ENCODE measurements around the gene FOXO6.

DNA sequence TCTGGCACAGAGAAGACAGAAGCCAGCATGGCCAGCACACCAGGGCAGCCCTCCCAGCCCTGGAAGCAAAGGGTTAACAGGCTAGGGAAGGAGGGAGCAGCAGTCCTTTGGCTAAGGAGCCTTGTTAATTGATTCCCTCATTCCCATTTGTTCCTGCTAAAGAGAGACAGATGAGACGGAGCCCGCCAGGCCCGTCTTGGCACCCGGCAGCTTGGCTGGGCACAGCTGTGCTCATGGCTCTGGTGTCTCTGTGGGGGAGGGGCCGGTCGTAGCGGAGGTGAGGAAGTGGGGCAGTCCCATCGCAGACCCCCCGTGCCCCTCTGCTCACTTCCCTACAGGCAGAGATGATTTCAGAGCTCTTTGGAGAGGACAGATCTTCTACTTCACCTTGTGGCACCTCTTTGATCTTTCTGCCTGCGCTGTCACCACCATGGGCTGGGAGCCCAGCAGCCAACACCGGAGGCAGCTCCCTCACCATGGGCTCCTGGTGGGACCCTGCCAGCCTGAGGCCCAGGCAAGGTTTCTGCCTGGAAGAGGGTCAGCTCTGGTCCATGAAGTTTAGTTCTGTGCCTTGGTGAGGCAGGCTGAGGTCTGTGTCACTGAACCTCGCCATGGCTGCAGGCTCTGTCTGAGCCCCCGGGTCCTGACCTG, 38.0 kb downstream of the FOXO6 start:
- TF ChIP-seq, protein P1, sequence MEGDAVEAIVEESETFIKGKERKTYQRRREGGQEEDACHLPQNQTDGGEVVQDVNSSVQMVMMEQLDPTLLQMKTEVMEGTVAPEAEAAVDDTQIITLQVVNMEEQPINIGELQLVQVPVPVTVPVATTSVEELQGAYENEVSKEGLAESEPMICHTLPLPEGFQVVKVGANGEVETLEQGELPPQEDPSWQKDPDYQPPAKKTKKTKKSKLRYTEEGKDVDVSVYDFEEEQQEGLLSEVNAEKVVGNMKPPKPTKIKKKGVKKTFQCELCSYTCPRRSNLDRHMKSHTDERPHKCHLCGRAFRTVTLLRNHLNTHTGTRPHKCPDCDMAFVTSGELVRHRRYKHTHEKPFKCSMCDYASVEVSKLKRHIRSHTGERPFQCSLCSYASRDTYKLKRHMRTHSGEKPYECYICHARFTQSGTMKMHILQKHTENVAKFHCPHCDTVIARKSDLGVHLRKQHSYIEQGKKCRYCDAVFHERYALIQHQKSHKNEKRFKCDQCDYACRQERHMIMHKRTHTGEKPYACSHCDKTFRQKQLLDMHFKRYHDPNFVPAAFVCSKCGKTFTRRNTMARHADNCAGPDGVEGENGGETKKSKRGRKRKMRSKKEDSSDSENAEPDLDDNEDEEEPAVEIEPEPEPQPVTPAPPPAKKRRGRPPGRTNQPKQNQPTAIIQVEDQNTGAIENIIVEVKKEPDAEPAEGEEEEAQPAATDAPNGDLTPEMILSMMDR (IDR thresholded peaks at IDR 0.05) = no peak
- TF ChIP-seq POLR2A (IDR thresholded peaks at IDR 0.05) = no peak
- TF ChIP-seq EP300 (IDR thresholded peaks at IDR 0.05; ENCODE audit: low read depth) = no peak

Measured in transverse colon (tissue), 3 donors.